ENCODE results near the gene GTF2IRD1.
"Not testable (repeated sequence)": the region's sequence is repeated elsewhere in the genome, so short reads cannot be mapped to it uniquely, and the experiment has no call there.

GTF2IRD1 gene

GRCh38 chr7:74632505-74632904 lies 178.8 kb downstream of the GTF2IRD1 start:
- Histone ChIP-seq H3K36me3 (ENCODE audit: control insufficient read depth in 1 of 2, insufficient read depth in 2 of 2, low read length in 2 of 2) (no peaks in the 10 kb centered on the region), H3K9ac (ENCODE audit: low read depth in 1 of 2, low read length in 2 of 2) (no peak overlapping the region), H3K4me3 (ENCODE audit: low read depth in 1 of 2, low read length in 2 of 2) (no peak overlapping the region), H3K4me1 (ENCODE audit: control insufficient read depth in 1 of 2, insufficient read depth in 2 of 2, low read length in 2 of 2) (peaks cover 12 to 13% of the 10 kb centered on the region in 2 donors), H3K9me3 (ENCODE audit: control insufficient read depth in 1 of 2, low read length in 2 of 2) (no peaks in the 10 kb centered on the region), H3K27ac (ENCODE audit: low read depth, low read length) (no peak overlapping the region), H3K27me3 (ENCODE audit: control insufficient read depth in 1 of 2, insufficient read depth in 2 of 2, low read length in 2 of 2) (no peaks in the 10 kb centered on the region)

GRCh38 chr7:74633451-74633921 lies 179.8 kb downstream of the GTF2IRD1 start:
- Histone ChIP-seq H3K9ac (ENCODE audit: low read depth in 1 of 2, low read length in 2 of 2) (peak overlapping the region in 1 of 2 donors; percentile 32), H3K4me1 (ENCODE audit: control insufficient read depth in 1 of 2, insufficient read depth in 2 of 2, low read length in 2 of 2) (peaks cover 5 to 13% of the 10 kb centered on the region in 2 donors), H3K27me3 (ENCODE audit: control insufficient read depth in 1 of 2, insufficient read depth in 2 of 2, low read length in 2 of 2) (no peaks in the 10 kb centered on the region), H3K9me3 (ENCODE audit: control insufficient read depth in 1 of 2, low read length in 2 of 2) (no peaks in the 10 kb centered on the region), H3K27ac (ENCODE audit: low read depth, low read length) (peak overlapping the region; percentile 20), H3K4me3 (ENCODE audit: low read depth in 1 of 2, low read length in 2 of 2) (peak overlapping the region in 1 of 2 donors; percentile 43), H3K36me3 (ENCODE audit: control insufficient read depth in 1 of 2, insufficient read depth in 2 of 2, low read length in 2 of 2) (no peaks in the 10 kb centered on the region)

- H3K27ac ChIP-seq (ENCODE audit: low read depth, low read length) = no peak overlapping the region
- no peak overlapping the region for H3K9ac ChIP-seq (ENCODE audit: low read depth in 1 of 2, low read length in 2 of 2)
- H3K4me3 ChIP-seq (ENCODE audit: low read depth in 1 of 2, low read length in 2 of 2) = no peak overlapping the region
- H3K36me3 ChIP-seq (ENCODE audit: control insufficient read depth in 1 of 2, insufficient read depth in 2 of 2, low read length in 2 of 2) = no peaks in the 10 kb centered on the region
- H3K27me3 ChIP-seq (ENCODE audit: control insufficient read depth in 1 of 2, insufficient read depth in 2 of 2, low read length in 2 of 2) = no peaks in the 10 kb centered on the region
- peaks cover 5 to 13% of the 10 kb centered on the region in 2 donors for H3K4me1 ChIP-seq (ENCODE audit: control insufficient read depth in 1 of 2, insufficient read depth in 2 of 2, low read length in 2 of 2)
- H3K9me3 ChIP-seq (ENCODE audit: control insufficient read depth in 1 of 2, low read length in 2 of 2) = no peaks in the 10 kb centered on the region
Measured at GRCh38 chr7:74637745-74638144, 184.0 kb downstream of the GTF2IRD1 start.

- not testable (repeated sequence) for H3K9ac ChIP-seq (ENCODE audit: low read depth in 1 of 2, low read length in 2 of 2); H3K27ac ChIP-seq (ENCODE audit: low read depth, low read length)
- H3K4me3 ChIP-seq (ENCODE audit: low read depth in 1 of 2, low read length in 2 of 2) = peak overlapping the region; percentile 34 to 59
Measured at GRCh38 chr7:74650055-74650454, 196.3 kb downstream of the GTF2IRD1 start.

GRCh38 chr7:74650493-74651132 lies 196.9 kb downstream of the GTF2IRD1 start:
- not testable (repeated sequence) for H3K27ac ChIP-seq (ENCODE audit: low read depth, low read length); H3K9me3 ChIP-seq (ENCODE audit: control insufficient read depth in 1 of 2, low read length in 2 of 2); H3K36me3 ChIP-seq (ENCODE audit: control insufficient read depth in 1 of 2, insufficient read depth in 2 of 2, low read length in 2 of 2); H3K27me3 ChIP-seq (ENCODE audit: control insufficient read depth in 1 of 2, insufficient read depth in 2 of 2, low read length in 2 of 2); H3K9ac ChIP-seq (ENCODE audit: low read depth in 1 of 2, low read length in 2 of 2); H3K4me3 ChIP-seq (ENCODE audit: low read depth in 1 of 2, low read length in 2 of 2)
- peaks cover 11 to 15% of the 10 kb centered on the region in 2 donors for H3K4me1 ChIP-seq (ENCODE audit: control insufficient read depth in 1 of 2, insufficient read depth in 2 of 2, low read length in 2 of 2)

More at GRCh38 chr7:74650055-74650454, 196.3 kb downstream of the GTF2IRD1 start:
- H3K36me3 ChIP-seq (ENCODE audit: control insufficient read depth in 1 of 2, insufficient read depth in 2 of 2, low read length in 2 of 2); H3K9me3 ChIP-seq (ENCODE audit: control insufficient read depth in 1 of 2, low read length in 2 of 2); H3K27me3 ChIP-seq (ENCODE audit: control insufficient read depth in 1 of 2, insufficient read depth in 2 of 2, low read length in 2 of 2): not testable (repeated sequence)
- H3K4me1 ChIP-seq (ENCODE audit: control insufficient read depth in 1 of 2, insufficient read depth in 2 of 2, low read length in 2 of 2) = peaks cover 6 to 10% of the 10 kb centered on the region in 2 donors

GRCh38 chr7:74651133-74651504 lies 197.4 kb downstream of the GTF2IRD1 start:
- not testable (repeated sequence) for H3K27ac ChIP-seq (ENCODE audit: low read depth, low read length); H3K4me3 ChIP-seq (ENCODE audit: low read depth in 1 of 2, low read length in 2 of 2)

More at GRCh38 chr7:74651133-74651504, 197.4 kb downstream of the GTF2IRD1 start:
- H3K36me3 ChIP-seq (ENCODE audit: control insufficient read depth in 1 of 2, insufficient read depth in 2 of 2, low read length in 2 of 2); H3K9me3 ChIP-seq (ENCODE audit: control insufficient read depth in 1 of 2, low read length in 2 of 2); H3K9ac ChIP-seq (ENCODE audit: low read depth in 1 of 2, low read length in 2 of 2); H3K27me3 ChIP-seq (ENCODE audit: control insufficient read depth in 1 of 2, insufficient read depth in 2 of 2, low read length in 2 of 2): not testable (repeated sequence)
- peaks cover 16 to 20% of the 10 kb centered on the region in 2 donors for H3K4me1 ChIP-seq (ENCODE audit: control insufficient read depth in 1 of 2, insufficient read depth in 2 of 2, low read length in 2 of 2)

Data from duodenal mucosa (tissue), 2 donors.